Activated CD4-positive, alpha-beta T cell treated with anti-CD3 and anti-CD28 coated beads for 48 hours (primary cell): ENCODE results near the gene NCAPD2.

Experiments
- DNase-seq: peaks from one replicate; pipeline ENCODE4 v3.0.0-alpha.2; 2020

NCAPD2 gene, protein sequence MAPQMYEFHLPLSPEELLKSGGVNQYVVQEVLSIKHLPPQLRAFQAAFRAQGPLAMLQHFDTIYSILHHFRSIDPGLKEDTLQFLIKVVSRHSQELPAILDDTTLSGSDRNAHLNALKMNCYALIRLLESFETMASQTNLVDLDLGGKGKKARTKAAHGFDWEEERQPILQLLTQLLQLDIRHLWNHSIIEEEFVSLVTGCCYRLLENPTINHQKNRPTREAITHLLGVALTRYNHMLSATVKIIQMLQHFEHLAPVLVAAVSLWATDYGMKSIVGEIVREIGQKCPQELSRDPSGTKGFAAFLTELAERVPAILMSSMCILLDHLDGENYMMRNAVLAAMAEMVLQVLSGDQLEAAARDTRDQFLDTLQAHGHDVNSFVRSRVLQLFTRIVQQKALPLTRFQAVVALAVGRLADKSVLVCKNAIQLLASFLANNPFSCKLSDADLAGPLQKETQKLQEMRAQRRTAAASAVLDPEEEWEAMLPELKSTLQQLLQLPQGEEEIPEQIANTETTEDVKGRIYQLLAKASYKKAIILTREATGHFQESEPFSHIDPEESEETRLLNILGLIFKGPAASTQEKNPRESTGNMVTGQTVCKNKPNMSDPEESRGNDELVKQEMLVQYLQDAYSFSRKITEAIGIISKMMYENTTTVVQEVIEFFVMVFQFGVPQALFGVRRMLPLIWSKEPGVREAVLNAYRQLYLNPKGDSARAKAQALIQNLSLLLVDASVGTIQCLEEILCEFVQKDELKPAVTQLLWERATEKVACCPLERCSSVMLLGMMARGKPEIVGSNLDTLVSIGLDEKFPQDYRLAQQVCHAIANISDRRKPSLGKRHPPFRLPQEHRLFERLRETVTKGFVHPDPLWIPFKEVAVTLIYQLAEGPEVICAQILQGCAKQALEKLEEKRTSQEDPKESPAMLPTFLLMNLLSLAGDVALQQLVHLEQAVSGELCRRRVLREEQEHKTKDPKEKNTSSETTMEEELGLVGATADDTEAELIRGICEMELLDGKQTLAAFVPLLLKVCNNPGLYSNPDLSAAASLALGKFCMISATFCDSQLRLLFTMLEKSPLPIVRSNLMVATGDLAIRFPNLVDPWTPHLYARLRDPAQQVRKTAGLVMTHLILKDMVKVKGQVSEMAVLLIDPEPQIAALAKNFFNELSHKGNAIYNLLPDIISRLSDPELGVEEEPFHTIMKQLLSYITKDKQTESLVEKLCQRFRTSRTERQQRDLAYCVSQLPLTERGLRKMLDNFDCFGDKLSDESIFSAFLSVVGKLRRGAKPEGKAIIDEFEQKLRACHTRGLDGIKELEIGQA (N-terminal part only)

DNA sequence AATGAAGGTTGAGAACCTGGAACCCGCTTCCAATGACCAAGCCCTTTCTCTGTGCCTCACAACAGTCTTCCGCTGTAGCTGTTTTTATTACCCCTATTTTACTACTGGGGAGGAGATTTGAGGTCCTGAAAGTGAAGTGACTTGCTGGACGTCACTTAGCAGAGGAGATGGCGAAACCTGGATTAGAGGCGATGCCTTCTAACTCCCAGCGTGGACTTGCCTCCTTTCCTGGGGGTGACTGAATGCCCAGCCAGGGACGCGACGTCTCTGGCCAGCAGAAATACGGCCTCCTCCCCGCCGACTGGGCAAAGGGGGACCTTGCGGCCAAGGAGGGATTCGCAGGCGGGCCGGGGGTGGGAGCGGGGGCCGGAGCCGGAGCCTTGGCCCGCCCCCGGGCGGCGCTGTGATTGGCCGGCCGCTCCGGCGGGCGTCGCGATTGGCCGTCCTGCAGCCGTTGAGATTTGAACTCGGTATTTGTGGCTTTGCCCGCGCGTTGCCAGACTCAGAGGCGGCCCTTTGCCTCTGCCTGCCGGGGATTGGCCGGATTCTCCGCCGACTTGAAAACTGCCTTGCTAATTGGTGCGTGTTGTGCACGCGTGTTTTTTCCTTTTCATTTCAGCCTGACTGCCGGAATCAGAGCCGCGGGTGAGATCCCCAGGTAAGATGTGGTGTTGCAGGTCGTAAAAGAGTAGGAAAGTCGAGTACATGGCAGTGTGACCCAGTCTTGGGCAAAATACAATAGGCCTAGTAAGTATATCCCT, at the start of gene NCAPD2:
NCAPD2 (plus strand) TSS at position 606 of the 761 bp plus-strand sequence. CDS start 997 bp downstream, outside the sequence.
- peak; percentile 97 for DNase-seq

DNA sequence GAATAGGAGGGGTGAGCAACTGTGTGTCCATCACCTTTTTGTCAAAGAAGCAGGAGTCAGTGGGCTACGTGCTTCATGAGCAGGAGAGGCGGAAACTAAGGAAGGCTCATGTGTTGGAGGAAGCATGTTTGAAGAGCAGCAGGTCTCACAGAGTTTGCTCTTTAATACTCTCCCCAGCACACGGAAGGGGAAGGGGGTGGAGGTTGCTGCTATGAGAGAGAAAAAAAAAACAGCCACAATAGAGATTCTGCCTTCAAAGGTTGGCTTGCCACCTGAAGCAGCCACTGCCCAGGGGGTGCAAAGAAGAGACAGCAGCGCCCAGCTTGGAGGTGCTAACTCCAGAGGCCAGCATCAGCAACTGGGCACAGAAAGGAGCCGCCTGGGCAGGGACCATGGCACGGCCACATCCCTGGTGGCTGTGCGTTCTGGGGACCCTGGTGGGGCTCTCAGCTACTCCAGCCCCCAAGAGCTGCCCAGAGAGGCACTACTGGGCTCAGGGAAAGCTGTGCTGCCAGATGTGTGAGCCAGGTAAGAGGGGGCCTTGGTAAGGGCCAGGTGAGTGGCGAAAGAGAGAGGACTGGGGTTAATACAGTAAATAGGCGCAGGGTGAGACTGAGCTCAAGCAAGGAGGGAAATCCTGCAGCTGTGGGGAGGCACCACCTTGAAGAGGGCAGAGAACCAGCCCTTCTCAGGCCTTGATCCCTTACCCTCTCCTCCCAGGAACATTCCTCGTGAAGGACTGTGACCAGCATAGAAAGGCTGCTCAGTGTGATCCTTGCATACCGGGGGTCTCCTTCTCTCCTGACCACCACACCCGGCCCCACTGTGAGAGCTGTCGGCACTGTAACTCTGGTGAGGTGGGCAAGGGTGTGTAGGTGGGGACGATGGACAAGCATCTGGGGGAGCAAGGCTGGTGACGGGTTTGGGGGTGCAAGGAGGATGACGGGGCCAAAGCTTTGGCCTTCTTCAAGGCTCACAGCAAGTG, 48.9 kb upstream of the NCAPD2 start, which contains the start of gene CD27:
CD27 (plus strand) TSS at position 252 of the 985 bp plus-strand sequence; CDS start at position 393, 141 bp downstream.
- DNase-seq: no peak

DNA sequence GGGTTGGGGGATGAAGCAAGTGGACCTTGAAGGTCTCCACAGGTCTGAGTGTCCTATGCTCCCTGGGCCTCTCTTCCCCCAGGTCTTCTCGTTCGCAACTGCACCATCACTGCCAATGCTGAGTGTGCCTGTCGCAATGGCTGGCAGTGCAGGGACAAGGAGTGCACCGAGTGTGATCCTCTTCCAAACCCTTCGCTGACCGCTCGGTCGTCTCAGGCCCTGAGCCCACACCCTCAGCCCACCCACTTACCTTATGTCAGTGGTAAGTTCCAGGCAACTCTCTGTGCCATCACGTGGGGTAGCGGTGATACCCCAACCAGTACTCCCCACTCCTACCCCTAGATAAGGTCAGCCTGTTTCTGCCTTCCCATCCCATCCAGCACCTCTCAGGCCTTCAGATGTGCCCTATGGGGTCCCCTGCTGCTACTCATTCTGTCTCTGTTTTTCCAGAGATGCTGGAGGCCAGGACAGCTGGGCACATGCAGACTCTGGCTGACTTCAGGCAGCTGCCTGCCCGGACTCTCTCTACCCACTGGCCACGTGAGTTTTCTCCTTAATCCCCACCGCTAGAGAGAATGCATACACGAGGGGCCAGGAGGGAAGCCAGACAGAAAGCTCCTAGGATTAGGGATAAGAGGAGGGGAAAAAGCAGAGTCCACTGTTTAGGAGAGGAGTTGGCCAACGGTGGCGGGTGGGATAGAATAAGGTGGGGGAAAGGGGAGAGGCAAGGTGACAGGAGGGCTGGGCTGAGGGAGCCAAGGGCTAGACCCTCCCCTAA, 43.6 kb upstream of the NCAPD2 start:
- DNase-seq: no peak

DNA sequence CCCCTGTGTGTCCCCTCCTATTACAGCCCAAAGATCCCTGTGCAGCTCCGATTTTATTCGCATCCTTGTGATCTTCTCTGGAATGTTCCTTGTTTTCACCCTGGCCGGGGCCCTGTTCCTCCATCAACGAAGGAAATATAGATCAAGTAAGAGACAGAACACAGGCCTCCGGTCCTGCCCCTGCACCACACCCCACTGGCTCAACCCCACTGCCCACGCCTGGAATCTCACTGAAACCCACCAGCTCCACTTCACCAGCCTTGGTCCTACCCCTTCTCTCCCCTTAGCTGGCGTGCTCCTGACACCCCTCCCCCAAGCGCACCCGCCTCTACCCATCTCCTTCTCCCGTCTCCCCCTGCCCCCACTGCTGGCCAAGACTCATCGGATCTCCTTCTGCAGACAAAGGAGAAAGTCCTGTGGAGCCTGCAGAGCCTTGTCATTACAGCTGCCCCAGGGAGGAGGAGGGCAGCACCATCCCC, 43.0 kb upstream of the NCAPD2 start:
- peak; percentile 56 for DNase-seq

DNA sequence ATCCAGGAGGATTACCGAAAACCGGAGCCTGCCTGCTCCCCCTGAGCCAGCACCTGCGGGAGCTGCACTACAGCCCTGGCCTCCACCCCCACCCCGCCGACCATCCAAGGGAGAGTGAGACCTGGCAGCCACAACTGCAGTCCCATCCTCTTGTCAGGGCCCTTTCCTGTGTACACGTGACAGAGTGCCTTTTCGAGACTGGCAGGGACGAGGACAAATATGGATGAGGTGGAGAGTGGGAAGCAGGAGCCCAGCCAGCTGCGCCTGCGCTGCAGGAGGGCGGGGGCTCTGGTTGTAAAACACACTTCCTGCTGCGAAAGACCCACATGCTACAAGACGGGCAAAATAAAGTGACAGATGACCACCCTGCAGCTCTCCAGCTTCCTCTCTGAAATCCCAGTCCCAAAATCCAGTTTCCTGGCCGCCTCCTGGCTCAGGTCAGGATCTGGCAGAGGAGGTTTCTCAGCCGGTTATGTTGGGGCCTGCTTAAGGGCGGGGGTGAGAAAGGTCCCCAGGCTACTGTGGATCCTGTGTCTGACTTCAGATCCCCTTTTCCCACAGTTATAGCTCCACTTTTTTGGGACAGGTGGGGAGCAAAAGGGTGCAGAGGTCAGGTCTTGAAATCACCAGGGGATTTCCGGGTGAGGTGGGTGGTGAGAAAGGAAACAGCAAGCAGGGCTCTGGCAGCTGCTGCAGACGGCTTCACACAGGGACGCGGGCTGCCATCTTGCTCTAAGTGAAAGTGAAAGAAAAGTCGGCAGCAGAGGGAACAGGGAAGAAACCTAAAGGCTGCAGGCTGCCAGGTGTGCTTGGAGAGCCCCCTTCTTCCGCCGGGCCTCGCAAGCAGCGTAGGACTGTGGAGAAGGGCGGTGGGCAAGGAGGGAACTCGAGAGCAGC, 42.3 kb upstream of the NCAPD2 start, which contains the start of gene TAPBPL:
TAPBPL (plus strand) TSS at position 695 of the 897 bp plus-strand sequence. CDS start 207 bp downstream, outside the sequence.
- peak; percentile 85 for DNase-seq

DNA sequence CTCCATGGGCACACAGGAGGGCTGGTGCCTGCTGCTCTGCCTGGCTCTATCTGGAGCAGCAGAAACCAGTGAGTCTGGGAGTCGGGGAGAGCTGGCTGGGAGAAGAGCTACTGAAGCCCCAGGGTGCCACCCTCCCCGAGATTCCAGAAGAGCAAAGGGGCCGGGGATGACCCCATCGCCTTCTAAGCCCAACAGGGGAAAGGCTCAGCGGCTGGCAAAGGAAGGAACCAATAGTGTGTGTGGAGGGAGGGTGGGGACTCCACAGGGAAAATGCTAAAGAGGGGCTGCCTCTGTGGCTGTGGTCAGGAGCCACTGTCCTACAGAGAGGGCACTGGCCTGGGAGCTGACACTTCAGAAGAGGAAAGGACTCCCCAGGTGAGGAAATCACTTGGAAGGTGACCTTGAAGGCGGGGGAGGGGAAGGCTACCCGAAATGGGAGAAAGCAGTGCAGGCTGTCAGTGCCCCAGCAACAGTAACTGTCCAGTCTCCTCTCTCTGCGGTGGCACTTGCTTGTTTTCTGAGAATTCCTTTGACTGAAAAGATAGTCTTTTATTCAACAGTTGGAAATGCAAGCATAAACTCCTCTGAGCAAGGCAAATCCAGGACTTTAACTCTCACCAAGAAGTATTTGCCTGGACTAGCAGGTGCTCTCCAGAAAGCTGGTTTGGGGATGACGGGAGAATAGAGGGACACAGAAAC, 41.5 kb upstream of the NCAPD2 start:
- no peak for DNase-seq

DNA sequence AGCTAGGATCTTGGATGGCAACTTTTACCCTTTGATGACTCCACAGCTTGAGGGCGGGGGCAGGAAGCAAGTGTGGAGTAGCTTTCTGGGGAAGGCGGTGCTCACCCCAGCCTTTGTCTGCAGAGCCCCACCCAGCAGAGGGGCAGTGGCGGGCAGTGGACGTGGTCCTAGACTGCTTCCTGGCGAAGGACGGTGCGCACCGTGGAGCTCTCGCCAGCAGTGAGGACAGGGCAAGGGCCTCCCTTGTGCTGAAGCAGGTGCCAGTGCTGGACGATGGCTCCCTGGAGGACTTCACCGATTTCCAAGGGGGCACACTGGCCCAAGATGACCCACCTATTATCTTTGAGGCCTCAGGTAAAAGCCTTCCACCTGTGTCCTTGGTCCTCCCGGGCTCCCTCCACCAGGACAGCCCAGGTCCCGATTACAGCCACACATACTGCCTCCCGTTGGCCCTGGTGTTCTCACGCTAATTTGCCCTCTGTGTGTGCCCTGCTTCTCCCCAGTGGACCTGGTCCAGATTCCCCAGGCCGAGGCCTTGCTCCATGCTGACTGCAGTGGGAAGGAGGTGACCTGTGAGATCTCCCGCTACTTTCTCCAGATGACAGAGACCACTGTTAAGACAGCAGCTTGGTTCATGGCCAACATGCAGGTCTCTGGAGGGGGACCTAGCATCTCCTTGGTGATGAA, 40.8 kb upstream of the NCAPD2 start:
- DNase-seq: no peak

DNA sequence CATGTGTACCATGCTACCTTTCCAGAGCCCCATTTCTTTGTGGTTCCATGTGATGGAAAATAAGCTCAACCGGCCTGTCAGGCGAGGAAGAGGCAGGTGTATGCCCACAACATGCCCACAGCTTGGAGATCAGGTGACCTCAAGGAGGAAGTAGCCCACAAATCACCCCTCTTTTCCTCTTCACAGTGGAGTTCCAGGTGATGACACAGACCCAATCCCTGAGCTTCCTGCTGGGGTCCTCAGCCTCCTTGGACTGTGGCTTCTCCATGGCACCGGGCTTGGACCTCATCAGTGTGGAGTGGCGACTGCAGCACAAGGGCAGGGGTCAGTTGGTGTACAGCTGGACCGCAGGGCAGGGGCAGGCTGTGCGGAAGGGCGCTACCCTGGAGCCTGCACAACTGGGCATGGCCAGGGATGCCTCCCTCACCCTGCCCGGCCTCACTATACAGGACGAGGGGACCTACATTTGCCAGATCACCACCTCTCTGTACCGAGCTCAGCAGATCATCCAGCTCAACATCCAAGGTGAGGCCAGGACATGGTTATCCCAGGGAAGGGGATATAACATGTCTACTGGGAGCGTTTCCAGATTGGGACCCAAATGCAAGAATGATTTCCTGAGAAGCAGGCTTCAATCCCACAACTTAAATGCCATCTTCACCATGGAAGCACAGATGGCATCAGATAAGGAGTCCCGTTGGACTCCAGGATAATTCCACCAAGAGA, 36.5 kb upstream of the NCAPD2 start:
- no peak for DNase-seq

DNA sequence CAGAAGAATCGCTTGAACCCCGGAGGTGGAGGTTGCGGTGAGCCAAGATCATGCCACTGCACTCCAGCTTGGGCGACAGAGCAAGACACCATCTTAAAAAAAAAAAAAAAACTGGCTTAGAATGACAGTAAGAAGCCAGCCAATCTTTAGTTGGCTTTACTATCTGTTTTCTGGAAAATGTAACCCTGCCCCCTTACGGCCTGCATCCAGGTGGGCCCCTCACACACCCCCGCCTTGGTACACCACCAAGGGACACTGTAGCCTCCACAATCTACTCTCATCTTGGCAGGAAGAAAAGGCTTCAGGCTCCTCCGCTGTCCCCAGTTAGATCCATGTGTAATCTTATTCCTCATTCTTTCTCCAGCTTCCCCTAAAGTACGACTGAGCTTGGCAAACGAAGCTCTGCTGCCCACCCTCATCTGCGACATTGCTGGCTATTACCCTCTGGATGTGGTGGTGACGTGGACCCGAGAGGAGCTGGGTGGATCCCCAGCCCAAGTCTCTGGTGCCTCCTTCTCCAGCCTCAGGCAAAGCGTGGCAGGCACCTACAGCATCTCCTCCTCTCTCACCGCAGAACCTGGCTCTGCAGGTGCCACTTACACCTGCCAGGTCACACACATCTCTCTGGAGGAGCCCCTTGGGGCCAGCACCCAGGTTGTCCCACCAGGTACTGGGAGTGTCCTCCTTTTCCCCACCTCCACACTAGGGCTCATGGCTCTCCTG, 35.5 kb upstream of the NCAPD2 start:
- no peak for DNase-seq

DNA sequence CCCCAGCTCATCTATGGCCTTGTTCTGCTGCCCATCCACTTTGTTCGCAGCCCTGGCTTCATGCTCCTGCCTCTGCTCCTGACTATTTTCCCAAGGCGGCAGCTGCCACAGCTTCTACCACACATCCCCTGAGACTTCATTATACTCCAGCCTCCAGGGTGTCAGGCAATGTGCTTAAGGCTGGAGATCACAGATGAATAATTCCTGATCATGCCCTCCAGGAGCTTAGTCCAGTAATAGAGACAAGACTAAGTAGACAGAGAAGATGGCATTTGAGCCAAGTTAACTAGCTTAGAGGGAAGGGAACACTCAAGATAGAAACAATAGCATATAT, 34.9 kb upstream of the NCAPD2 start:
- DNase-seq: no peak

DNA sequence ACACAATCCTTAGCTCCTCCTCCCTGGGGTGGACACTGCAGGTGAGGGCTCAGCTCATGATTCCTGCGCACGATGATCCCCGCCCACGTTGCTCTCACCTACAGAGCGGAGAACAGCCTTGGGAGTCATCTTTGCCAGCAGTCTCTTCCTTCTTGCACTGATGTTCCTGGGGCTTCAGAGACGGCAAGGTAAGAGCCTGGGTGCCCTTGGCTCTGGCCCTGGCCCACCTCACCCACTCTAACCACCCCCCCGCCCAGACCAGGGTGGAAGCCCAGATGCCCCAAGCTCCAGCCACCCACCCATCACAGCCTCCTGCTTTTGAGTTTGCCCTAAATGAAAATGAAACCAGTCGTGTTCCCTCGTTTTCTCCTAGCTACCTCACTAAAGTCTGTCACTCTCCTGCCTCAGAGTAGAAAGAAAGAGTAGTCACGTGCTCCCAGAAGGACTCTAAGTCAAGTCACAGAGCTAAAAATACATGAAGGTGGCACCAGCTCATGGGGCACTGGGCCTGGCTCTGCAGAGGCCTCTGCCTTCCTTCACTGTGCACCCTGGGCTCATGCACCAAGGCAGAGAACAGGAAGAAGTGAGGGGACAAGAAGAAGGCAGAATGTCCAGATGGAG, 33.0 kb upstream of the NCAPD2 start:
- peak; percentile 64 for DNase-seq

DNA sequence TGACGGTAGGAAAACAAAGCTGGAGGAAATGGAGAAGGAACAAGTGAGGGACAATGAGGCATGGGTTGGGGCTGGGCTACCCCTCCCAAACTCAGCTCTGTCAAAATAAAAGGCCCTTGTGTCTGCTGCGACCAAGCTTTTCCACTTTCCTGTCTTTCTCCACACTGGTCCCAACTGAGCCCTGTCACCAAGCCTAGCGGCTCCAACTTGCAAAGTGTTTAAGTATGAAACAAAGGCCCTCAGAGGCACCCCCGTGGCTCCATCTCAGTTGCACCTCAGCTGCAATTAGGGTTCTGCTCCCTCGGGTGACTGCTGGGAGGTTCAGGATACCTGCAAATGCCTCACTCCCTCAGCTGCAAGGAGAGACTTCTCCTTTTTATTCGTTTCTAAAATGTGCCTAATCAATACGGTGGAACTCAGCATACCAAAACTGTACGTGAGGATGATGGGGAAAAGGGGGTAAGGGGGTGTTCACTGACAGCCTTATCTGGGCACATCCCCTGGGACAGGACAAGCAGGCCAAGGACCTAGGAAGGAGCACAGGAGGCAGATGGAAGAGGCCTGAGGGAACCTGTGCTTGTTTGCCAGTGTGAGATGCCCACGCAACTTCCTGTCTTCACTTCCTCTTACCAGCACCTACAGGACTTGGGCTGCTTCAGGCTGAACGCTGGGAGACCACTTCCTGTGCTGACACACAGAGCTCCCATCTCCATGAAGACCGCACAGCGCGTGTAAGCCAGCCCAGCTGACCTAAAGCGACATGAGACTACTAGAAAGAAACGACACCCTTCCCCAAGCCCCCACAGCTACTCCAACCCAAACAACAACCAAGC, 32.3 kb upstream of the NCAPD2 start:
- peak; percentile 89 for DNase-seq

DNA sequence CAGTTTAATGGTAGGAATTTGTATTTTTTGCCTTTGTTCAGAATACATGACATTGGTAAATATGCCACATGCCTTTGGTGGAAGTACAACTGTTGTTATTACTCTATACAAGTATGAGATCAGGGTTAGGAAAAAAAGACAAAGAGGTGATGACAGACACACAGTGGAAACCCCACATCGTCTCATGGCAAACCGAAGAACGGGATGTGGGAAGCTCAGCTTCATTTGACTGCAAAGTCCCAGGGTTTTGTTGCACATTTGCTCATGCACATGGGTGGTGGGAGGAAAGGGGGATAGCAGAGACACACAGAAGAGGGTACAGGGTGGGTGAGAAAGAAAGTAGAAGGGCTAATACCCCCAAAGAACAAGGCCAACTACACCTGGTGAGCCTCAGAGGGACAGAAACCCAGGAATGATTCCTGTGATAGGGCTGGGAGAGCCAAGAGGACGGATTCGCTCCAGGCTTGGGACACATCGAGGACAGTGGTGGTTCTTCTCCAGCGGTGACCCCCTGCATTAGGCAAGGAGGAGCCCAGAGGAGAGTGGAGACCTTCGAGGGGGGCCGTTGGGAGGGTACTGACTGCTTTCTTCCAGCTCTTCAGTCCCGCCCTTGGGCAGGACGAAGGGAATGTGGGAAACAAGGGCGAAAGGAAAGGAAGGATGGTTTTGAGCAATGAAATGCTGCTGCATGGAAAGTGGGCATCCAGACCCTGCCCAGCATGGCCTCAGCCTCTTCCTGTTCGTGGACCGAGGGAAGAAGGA, 31.5 kb upstream of the NCAPD2 start:
- DNase-seq: peak; percentile 57

DNA sequence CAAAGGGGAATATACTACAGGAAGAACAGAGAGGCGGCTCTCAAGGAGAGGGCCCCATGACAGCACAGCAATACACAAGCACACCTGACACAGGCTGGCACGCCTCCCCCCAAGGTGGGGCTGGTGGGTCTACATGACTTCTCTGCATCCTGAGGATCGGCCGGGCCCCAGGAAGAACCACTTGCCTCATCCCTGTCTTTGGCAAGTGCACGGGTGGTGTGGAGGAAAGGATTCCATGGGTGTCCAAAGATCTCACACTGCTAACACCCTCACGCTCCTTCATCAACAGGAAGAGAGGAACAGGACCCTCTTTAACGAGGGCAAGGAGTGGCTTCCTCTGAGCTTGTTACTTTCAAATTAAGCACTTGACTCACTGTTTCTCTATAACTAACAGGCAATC, 30.7 kb upstream of the NCAPD2 start:
- DNase-seq: no peak
